Mesenchymal stem cell (in vitro differentiated cells and primary cell): ENCODE measurements around the gene ARSG.

Source experiments
- DNase-seq: peaks from one replicate; pipeline ENCODE4 v3.0.0-alpha.2; 2013
- H2AFZ ChIP-seq: one replicate; pipeline ENCODE4 v1.6.1; 2013; ENCODE audit warnings: low read depth, mild to moderate bottlenecking, control low read depth, inconsistent platforms, low read length, moderate library complexity
- H2AK5ac ChIP-seq: 2 replicates; pipeline ENCODE4 v1.6.1; 2013; ENCODE audit warnings: low read length, moderate library complexity, mild to moderate bottlenecking, inconsistent platforms; ENCODE audit not compliant: severe bottlenecking
- H2BK120ac ChIP-seq: one replicate; pipeline ENCODE4 v1.6.1; 2013; ENCODE audit warnings: low read depth, mild to moderate bottlenecking, inconsistent platforms, low read length, moderate library complexity
- H2BK12ac ChIP-seq, 2 experiments: one replicate each; pipeline ENCODE4 v1.6.1; 2013; ENCODE audit warnings: inconsistent platforms in 2 of 2, low read length in 2 of 2, mild to moderate bottlenecking in 2 of 2, moderate library complexity in 2 of 2, control low read depth in 1 of 2
- H2BK15ac ChIP-seq: one replicate; pipeline ENCODE4 v1.6.1; 2013; ENCODE audit warnings: mild to moderate bottlenecking, low read depth, inconsistent platforms; ENCODE audit not compliant: poor library complexity, severe bottlenecking
- H2BK5ac ChIP-seq: 2 replicates; pipeline ENCODE4 v1.6.1; 2013; ENCODE audit warnings: low read depth, mild to moderate bottlenecking, low read length, control low read depth, inconsistent platforms; ENCODE audit not compliant: poor library complexity, severe bottlenecking
- H3K14ac ChIP-seq, 2 experiments: one replicate each; pipeline ENCODE4 v1.6.1; 2013; ENCODE audit warnings: inconsistent platforms in 2 of 2, low read length in 2 of 2, control low read depth in 1 of 2, mild to moderate bottlenecking in 1 of 2, moderate library complexity in 1 of 2
- H3K18ac ChIP-seq, 2 experiments: one replicate each; pipeline ENCODE4 v1.6.1; 2013; ENCODE audit warnings: inconsistent platforms in 2 of 2, low read length in 2 of 2, control low read depth in 1 of 2, low read depth in 1 of 2, mild to moderate bottlenecking in 1 of 2
- H3K23ac ChIP-seq, 2 experiments: one replicate each; pipeline ENCODE4 v1.6.1; 2013; ENCODE audit warnings: inconsistent platforms in 2 of 2, low read length in 2 of 2, mild to moderate bottlenecking in 2 of 2, moderate library complexity in 2 of 2, control low read depth in 1 of 2
- H3K27ac ChIP-seq: 2 replicates; pipeline ENCODE4 v1.5.1; 2013; ENCODE audit warnings: mild to moderate bottlenecking, moderate library complexity, low read length, control low read depth, inconsistent platforms; ENCODE audit not compliant: poor library complexity, severe bottlenecking
- H3K27me3 ChIP-seq, 2 experiments: 2 replicates each; pipeline versions ENCODE4 v1.6.1 to v1.7.0; 2013; ENCODE audit warnings: low read length in 2 of 2, mild to moderate bottlenecking in 2 of 2, moderate library complexity in 2 of 2, control low read depth in 1 of 2, inconsistent platforms in 1 of 2; ENCODE audit not compliant: control insufficient read depth in 1 of 2, insufficient read depth in 1 of 2
- H3K36me3 ChIP-seq, 2 experiments: 2 replicates each; pipeline versions ENCODE4 v1.6.1 to v1.7.0; 2013; ENCODE audit warnings: low read length in 2 of 2, control low read depth in 1 of 2, inconsistent platforms in 1 of 2, low read depth in 1 of 2, mild to moderate bottlenecking in 1 of 2; ENCODE audit not compliant: insufficient read depth in 2 of 2, control insufficient read depth in 1 of 2
- H3K4ac ChIP-seq, 2 experiments: one replicate each; pipeline ENCODE4 v1.6.1; 2013; ENCODE audit warnings: inconsistent platforms in 2 of 2, low read length in 2 of 2, mild to moderate bottlenecking in 2 of 2, moderate library complexity in 2 of 2, control low read depth in 1 of 2, low read depth in 1 of 2
- H3K4me1 ChIP-seq: 2 replicates; pipeline ENCODE4 v1.6.1; 2013; ENCODE audit warnings: low read depth, low read length, control low read depth; ENCODE audit not compliant: control insufficient read depth, insufficient read depth
- H3K4me2 ChIP-seq: 2 replicates; pipeline ENCODE4 v1.6.1; 2013; ENCODE audit warnings: low read length, mild to moderate bottlenecking, inconsistent platforms; ENCODE audit not compliant: poor library complexity, severe bottlenecking
- H3K4me3 ChIP-seq, 2 experiments: 2 replicates each; pipeline versions ENCODE4 v1.5.1 to v1.7.0; 2013; ENCODE audit warnings: low read length in 2 of 2, mild to moderate bottlenecking in 2 of 2, control low read depth in 1 of 2, low read depth in 1 of 2; ENCODE audit not compliant: insufficient read depth in 1 of 2
- H3K79me1 ChIP-seq: replicated peaks from 2 replicates; pipeline ENCODE4 v1.6.1; 2013; ENCODE audit warnings: mild to moderate bottlenecking, control low read depth, low read length, inconsistent platforms; ENCODE audit not compliant: poor library complexity, severe bottlenecking
- H3K9ac ChIP-seq: 2 replicates; pipeline ENCODE4 v1.7.0; 2013; ENCODE audit warnings: mild to moderate bottlenecking, low read length, moderate library complexity
- H3K9me3 ChIP-seq: 2 replicates; pipeline ENCODE4 v1.7.0; 2013; ENCODE audit warnings: mild to moderate bottlenecking, low read length; ENCODE audit not compliant: control insufficient read depth
- H4K8ac ChIP-seq: one replicate; pipeline ENCODE4 v1.6.1; 2013; ENCODE audit warnings: inconsistent platforms, mild to moderate bottlenecking, low read length, moderate library complexity
- H4K91ac ChIP-seq: one replicate; pipeline ENCODE4 v1.6.1; 2013; ENCODE audit warnings: mild to moderate bottlenecking, low read length, inconsistent platforms
- WGBS: methylation state at CpG from one replicate; pipeline ENCODE4 v1.1.7; 2013; ENCODE audit warnings: mixed read lengths; 5-methylcytosine and 5-hydroxymethylcytosine counted together

The ARSG gene

GRCh38 chr17:68324114-68324513 is 32.8 kb downstream of the ARSG start:
- peaks cover 0 to 13% of the 10 kb centered on the region in 2 experiments for H3K27me3 ChIP-seq
- H3K36me3 ChIP-seq = no peaks in the 10 kb centered on the region
- no peak overlapping the region for H3K4me2 ChIP-seq
- H3K18ac ChIP-seq = no peak overlapping the region
- H3K14ac ChIP-seq = no peak overlapping the region
- no peak overlapping the region for H3K27ac ChIP-seq
- H3K9ac ChIP-seq = no peak overlapping the region
- H4K91ac ChIP-seq = no peak overlapping the region
- H2BK120ac ChIP-seq = no peak overlapping the region
- H3K79me1 ChIP-seq = no peaks in the 10 kb centered on the region
- H3K4me1 ChIP-seq = no peaks in the 10 kb centered on the region
- H2BK15ac ChIP-seq = no peak overlapping the region
- H2AK5ac ChIP-seq = no peak overlapping the region
- no peak overlapping the region for H4K8ac ChIP-seq
- no peak overlapping the region for H2AFZ ChIP-seq
- H2BK5ac ChIP-seq = no peak overlapping the region
- DNase-seq = no peak
- H3K4ac ChIP-seq = no peak overlapping the region
- no peak overlapping the region for H3K23ac ChIP-seq
- no peak overlapping the region for H2BK12ac ChIP-seq
- no peaks in the 10 kb centered on the region for H3K9me3 ChIP-seq
- H3K4me3 ChIP-seq = no peak overlapping the region
- 91% methylated on average over 10 of the region's 10 CpGs for WGBS

GRCh38 chr17:68324654-68325336 is 33.5 kb downstream of the ARSG start:
- H3K27ac ChIP-seq = no peak overlapping the region
- no peak overlapping the region for H3K14ac ChIP-seq
- WGBS = 96% methylated on average over 8 of the region's 8 CpGs
- H4K8ac ChIP-seq = no peak overlapping the region
- no peaks in the 10 kb centered on the region for H3K4me1 ChIP-seq
- no peak for DNase-seq
- no peak overlapping the region for H3K4me3 ChIP-seq
- H2AK5ac ChIP-seq = no peak overlapping the region
- no peak overlapping the region for H2BK15ac ChIP-seq
- no peak overlapping the region for H2BK5ac ChIP-seq
- no peak overlapping the region for H3K9ac ChIP-seq
- H3K4me2 ChIP-seq = no peak overlapping the region
- H2AFZ ChIP-seq = no peak overlapping the region
- H3K27me3 ChIP-seq = peaks cover 0 to 13% of the 10 kb centered on the region in 2 experiments
- H2BK12ac ChIP-seq = no peak overlapping the region
- no peaks in the 10 kb centered on the region for H3K79me1 ChIP-seq
- no peak overlapping the region for H3K4ac ChIP-seq
- no peaks in the 10 kb centered on the region for H3K36me3 ChIP-seq
- no peak overlapping the region for H3K23ac ChIP-seq
- H2BK120ac ChIP-seq = no peak overlapping the region
- no peaks in the 10 kb centered on the region for H3K9me3 ChIP-seq
- no peak overlapping the region for H4K91ac ChIP-seq
- no peak overlapping the region for H3K18ac ChIP-seq

- Histone ChIP-seq H3K18ac (no peak overlapping the region), H3K4me1 (no peaks in the 10 kb centered on the region), H3K27ac (no peak overlapping the region), H3K79me1 (no peaks in the 10 kb centered on the region), H3K4ac (no peak overlapping the region), H3K14ac (no peak overlapping the region), H3K9me3 (no peaks in the 10 kb centered on the region), H2BK15ac (no peak overlapping the region), H3K23ac (no peak overlapping the region), H3K27me3 (peaks cover 0 to 13% of the 10 kb centered on the region in 2 experiments), H2AK5ac (no peak overlapping the region), H2BK5ac (no peak overlapping the region), H3K4me3 (no peak overlapping the region), H2BK12ac (no peak overlapping the region), H2BK120ac (no peak overlapping the region), H4K8ac (no peak overlapping the region), H3K9ac (no peak overlapping the region), H2AFZ (no peak overlapping the region), H3K4me2 (no peak overlapping the region), H4K91ac (no peak overlapping the region), H3K36me3 (no peaks in the 10 kb centered on the region)
- WGBS = 86% methylated on average over 5 of the region's 5 CpGs
- no peak for DNase-seq
Observed at GRCh38 chr17:68325961-68326360, 34.7 kb downstream of the ARSG start.

- no peak overlapping the region for H3K4ac ChIP-seq
- H3K18ac ChIP-seq = no peak overlapping the region
- H2BK12ac ChIP-seq = no peak overlapping the region
- no peak overlapping the region for H2AFZ ChIP-seq
- H3K4me1 ChIP-seq = no peaks in the 10 kb centered on the region
- no peak overlapping the region for H2BK5ac ChIP-seq
- H3K9me3 ChIP-seq = no peaks in the 10 kb centered on the region
- H3K23ac ChIP-seq = no peak overlapping the region
- H4K8ac ChIP-seq = no peak overlapping the region
- H3K4me3 ChIP-seq = no peak overlapping the region
- H4K91ac ChIP-seq = no peak overlapping the region
- peaks cover 0 to 13% of the 10 kb centered on the region in 2 experiments for H3K27me3 ChIP-seq
- H3K79me1 ChIP-seq = no peaks in the 10 kb centered on the region
- DNase-seq = peak; percentile 44
- no peak overlapping the region for H2AK5ac ChIP-seq
- H2BK120ac ChIP-seq = no peak overlapping the region
- no peak overlapping the region for H3K27ac ChIP-seq
- H3K4me2 ChIP-seq = no peak overlapping the region
- H3K9ac ChIP-seq = no peak overlapping the region
- no peak overlapping the region for H2BK15ac ChIP-seq
- 71% methylated on average over 5 of the region's 5 CpGs for WGBS
- no peak overlapping the region for H3K14ac ChIP-seq
- H3K36me3 ChIP-seq = no peaks in the 10 kb centered on the region
Observed at GRCh38 chr17:68326681-68327080, 35.4 kb downstream of the ARSG start.
